Esophagus squamous epithelium (tissue), 5 donors: ENCODE results near the gene BIRC7. TPM values are rescaled to one million over a fixed set of nuclear protein-coding genes. Genes with fewer than 3 reads are reported as not detected.

Experiments
- DNase-seq: peaks from one replicate; lab custom pipeline; 2025; lab: John Stamatoyannopoulos, UW
- H3K27ac ChIP-seq, 4 donors: fragments of 200-600 bp; sonication (generic); one replicate each; pipeline ENCODE4 v1.5.1; 2016 to 2019; ENCODE audit warnings: mild to moderate bottlenecking in 1 of 4
- H3K27me3 ChIP-seq, 4 donors: fragments of 200-600 bp; sonication (generic); 1 replicate in 3 of 4; 2 replicates in 1 of 4; pipeline versions ENCODE4 v1.5.1 to v1.6.0; 2017 to 2021; ENCODE audit warnings: antibody characterized with exemption in 1 of 4
- H3K36me3 ChIP-seq, 3 donors: fragments of 200-600 bp; sonication (generic); one replicate each; pipeline ENCODE4 v1.5.1; 2016 to 2019
- H3K4me1 ChIP-seq, 3 donors: fragments of 200-600 bp; sonication (generic); one replicate each; pipeline ENCODE4 v1.5.1; 2017 to 2019
- H3K4me3 ChIP-seq, 4 donors: fragments of 200-600 bp; sonication (generic); 1 replicate in 3 of 4; 2 replicates in 1 of 4; pipeline ENCODE4 v1.5.1; 2016 to 2019; ENCODE audit warnings: mild to moderate bottlenecking in 2 of 4, moderate library complexity in 1 of 4
- H3K9me3 ChIP-seq, 3 donors: fragments of 200-600 bp; sonication (generic); one replicate each; pipeline ENCODE4 v1.5.1; 2016 to 2019
- POLR2A ChIP-seq, 4 donors: fragments of 450-650 bp; IDR thresholded peaks; one replicate each; pipeline ENCODE4 v1.6.1; 2017; ENCODE audit warnings: antibody characterized with exemption in 4 of 4, mild to moderate bottlenecking in 4 of 4, moderate library complexity in 3 of 4
- WGBS, 2 donors: methylation state at CpG; one replicate each; pipeline ENCODE4 v1.1.5; 2018; 5-methylcytosine and 5-hydroxymethylcytosine counted together
- intact Hi-C: fragments of 100-400 bp; cut with DNase I; formaldehyde crosslinking; loops from one replicate; pipeline ENCODE4 v1.15.0; 2022
- total RNA-seq, 4 donors: library from RNA; depleted of rRNA; stranded (reverse); fragments of >200 nt; gene quantifications; one replicate each; pipeline ENCODE4 v1.1.0, GENCODE V29; 2016
- TF ChIP-seq, protein P1 (sequence below), 6 experiments: fragments of 450-650 bp in 4 of 6; fragments of 200-600 bp in 2 of 6; sonication (generic) in 2 of 6; IDR thresholded peaks; one replicate each; pipeline ENCODE4 v1.5.1; 2016 to 2019; ENCODE audit warnings: antibody characterized with exemption in 6 of 6, mild to moderate bottlenecking in 4 of 6, moderate library complexity in 4 of 6
- donor health status: DM: yes; HTN: yes; CAD: no.

The BIRC7 gene
- total RNA-seq, 4 donors from 2014 or later, result 0.57 TPM; not detected in 3

GRCh38 chr20:63214514-63214913 lies 21.2 kb upstream of the BIRC7 start:
- no peak for DNase-seq
- intact Hi-C loops, result no loop called here
- Histone ChIP-seq H3K27ac (no peak overlapping the region), H3K4me3 (peak overlapping the region in 2 of 4 donors; percentile 92 to 97), H3K36me3 (peaks cover 0 to 53% (median 9%) of the 10 kb centered on the region in 3 donors), H3K27me3 (peaks cover 0 to 10% (median 0%) of the 10 kb centered on the region in 4 donors), H3K4me1 (peaks cover 24 to 68% (median 34%) of the 10 kb centered on the region in 3 donors), H3K9me3 (no peaks in the 10 kb centered on the region)
- WGBS, 2 donors, result 47 to 48% methylated on average over 6 of the region's 6 CpGs
- no peak for TF ChIP-seq POLR2A (IDR thresholded peaks at IDR 0.05)
- TF ChIP-seq, protein P1, sequence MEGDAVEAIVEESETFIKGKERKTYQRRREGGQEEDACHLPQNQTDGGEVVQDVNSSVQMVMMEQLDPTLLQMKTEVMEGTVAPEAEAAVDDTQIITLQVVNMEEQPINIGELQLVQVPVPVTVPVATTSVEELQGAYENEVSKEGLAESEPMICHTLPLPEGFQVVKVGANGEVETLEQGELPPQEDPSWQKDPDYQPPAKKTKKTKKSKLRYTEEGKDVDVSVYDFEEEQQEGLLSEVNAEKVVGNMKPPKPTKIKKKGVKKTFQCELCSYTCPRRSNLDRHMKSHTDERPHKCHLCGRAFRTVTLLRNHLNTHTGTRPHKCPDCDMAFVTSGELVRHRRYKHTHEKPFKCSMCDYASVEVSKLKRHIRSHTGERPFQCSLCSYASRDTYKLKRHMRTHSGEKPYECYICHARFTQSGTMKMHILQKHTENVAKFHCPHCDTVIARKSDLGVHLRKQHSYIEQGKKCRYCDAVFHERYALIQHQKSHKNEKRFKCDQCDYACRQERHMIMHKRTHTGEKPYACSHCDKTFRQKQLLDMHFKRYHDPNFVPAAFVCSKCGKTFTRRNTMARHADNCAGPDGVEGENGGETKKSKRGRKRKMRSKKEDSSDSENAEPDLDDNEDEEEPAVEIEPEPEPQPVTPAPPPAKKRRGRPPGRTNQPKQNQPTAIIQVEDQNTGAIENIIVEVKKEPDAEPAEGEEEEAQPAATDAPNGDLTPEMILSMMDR (IDR thresholded peaks at IDR 0.05), result no peak

- Histone ChIP-seq H3K4me1 (peaks cover 24 to 59% (median 34%) of the 10 kb centered on the region in 3 donors), H3K27ac (peak overlapping the region; percentile 71 to 90 (median 88)), H3K27me3 (peaks cover 0 to 19% (median 0%) of the 10 kb centered on the region in 4 donors), H3K9me3 (no peaks in the 10 kb centered on the region), H3K36me3 (peaks cover 0 to 44% (median 8%) of the 10 kb centered on the region in 3 donors), H3K4me3 (peak overlapping the region; percentile 69 to 97 (median 94))
- no peak for DNase-seq
- 2 to 3% methylated on average over 28 to 34 of the region's 81 CpGs for WGBS, 2 donors
- intact Hi-C loops, result no loop called here
- TF ChIP-seq, protein P1 (IDR thresholded peaks at IDR 0.05), result peak in 1 of 6 experiments; percentile 23
- TF ChIP-seq POLR2A (IDR thresholded peaks at IDR 0.05), result no peak
These were observed 20.3 kb upstream of the BIRC7 start for GRCh38 chr20:63215101-63216040.

DNA sequence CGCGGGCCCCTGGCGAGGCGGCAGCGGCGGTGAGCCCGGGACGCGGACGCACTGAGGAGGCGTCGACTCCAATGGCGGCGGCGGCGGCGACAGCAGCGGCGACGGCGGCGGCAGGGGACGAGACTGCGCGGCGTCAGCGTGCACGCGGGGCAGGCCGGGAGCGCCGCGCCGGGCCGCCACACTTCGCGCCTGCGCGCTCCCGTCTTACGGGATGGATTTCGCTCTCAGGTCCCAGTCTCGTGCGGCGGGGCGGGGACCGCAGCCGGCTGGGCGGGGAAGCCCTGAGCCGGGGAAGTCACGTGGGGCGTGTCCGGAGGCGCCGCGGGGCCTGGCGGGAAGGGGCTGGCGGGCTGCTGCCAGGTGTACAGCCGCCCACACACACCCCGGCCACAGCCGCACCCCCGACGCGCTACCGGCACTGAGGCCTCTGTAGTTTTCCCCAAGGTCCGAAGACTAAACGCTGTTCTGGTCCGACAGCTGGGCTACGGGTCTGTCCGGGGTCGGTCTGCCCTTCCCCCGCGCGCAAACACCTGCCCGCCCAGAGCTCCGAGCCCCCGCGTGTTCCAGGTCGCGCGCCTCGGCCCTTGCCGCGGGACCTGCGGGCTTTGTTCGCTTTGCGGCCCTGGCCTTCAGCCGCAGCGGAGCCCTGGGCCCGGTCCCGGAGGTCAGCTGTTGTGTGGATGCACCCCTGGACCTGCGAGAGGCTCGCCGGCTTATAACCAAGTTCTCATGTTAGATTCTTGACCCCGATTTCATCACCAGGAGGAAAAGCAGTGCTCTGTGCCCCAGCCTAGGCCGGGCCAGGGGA lies 19.5 kb upstream of the BIRC7 start, which contains the start of gene YTHDF1:
Gene YTHDF1 (minus strand): TSS at position 91 of the 808 bp plus-strand sequence. CDS start 239 bp downstream, outside the sequence.
- Histone ChIP-seq H3K27me3 (peaks cover 0 to 26% (median 0%) of the 10 kb centered on the region in 4 donors), H3K9me3 (no peaks in the 10 kb centered on the region), H3K27ac (peak within 1 kb of the TSS; percentile 85 to 90 (median 88)), H3K4me1 (peaks cover 24 to 50% (median 34%) of the 10 kb centered on the region in 3 donors), H3K4me3 (peak within 1 kb of the TSS; percentile 69 to 97 (median 94)), H3K36me3 (peaks cover 0 to 35% (median 2%) of the 10 kb centered on the region in 3 donors)
- DNase-seq, result peak; percentile 74
- intact Hi-C loops, result no loop called here
- WGBS, 2 donors, result 0 to 29% methylated on average over 1 to 16 of the region's 96 CpGs
- TF ChIP-seq, protein P1 (IDR thresholded peaks at IDR 0.05), result peak in 1 of 6 experiments; percentile 29
- peak in 3 of 4 donors; percentile 54 to 60 (median 56) for TF ChIP-seq POLR2A (IDR thresholded peaks at IDR 0.05)

GRCh38 chr20:63216849-63217471 lies 18.7 kb upstream of the BIRC7 start:
- Histone ChIP-seq H3K4me1 (peaks cover 24 to 43% (median 33%) of the 10 kb centered on the region in 3 donors), H3K4me3 (peak overlapping the region; percentile 69 to 97 (median 94)), H3K27me3 (peaks cover 0 to 33% (median 0%) of the 10 kb centered on the region in 4 donors), H3K27ac (peak overlapping the region; percentile 85 to 90 (median 88)), H3K36me3 (peaks cover 0 to 28% (median 2%) of the 10 kb centered on the region in 3 donors), H3K9me3 (no peaks in the 10 kb centered on the region)
- no peak for TF ChIP-seq POLR2A (IDR thresholded peaks at IDR 0.05)
- TF ChIP-seq, protein P1 (IDR thresholded peaks at IDR 0.05), result no peak
- intact Hi-C loops, result no loop called here
- DNase-seq, result no peak
- 36 to 90% methylated on average over 2 of the region's 13 CpGs for WGBS, 2 donors
